GM12878 (cell line): ENCODE results near the gene ASPM. TPM values are rescaled to one million over a fixed set of nuclear protein-coding genes. Genes with fewer than 3 reads are reported as not detected.

ENCODE experiments used
- ATAC-seq: fragments of 200-7000 bp; cut with Tn5 transposase; 3 replicates; pipeline ENCODE4 v1.9.1; 2020; ENCODE audit warnings: mild to moderate bottlenecking, moderate library complexity
- BruUV-seq: library from RNA; stranded (reverse); fragments of 400-500 nt; replicated peaks from 2 replicates; lab custom pipeline; 2021; lab: Mats Ljungman, UMichigan
- CTCF ChIA-PET: fragments of 300-600 bp; sonication (Branson Sonifier 250); formaldehyde crosslinking; extraction: SDS; loops from one replicate; lab custom pipeline; 2021; ENCODE audit warnings: inconsistent platforms; lab: Yijun Ruan, JAX
- POLR2A ChIA-PET: fragments of 350-600 bp; formaldehyde crosslinking; extraction: SDS; loops from one replicate; lab custom pipeline; 2021; ENCODE audit warnings: inconsistent platforms; lab: Charles Lee
- RAD21 ChIA-PET: fragments of 300-600 bp; sonication (Branson Sonifier 250); formaldehyde crosslinking; loops from one replicate; lab custom pipeline; 2023; ENCODE audit warnings: antibody characterized with exemption; ENCODE audit not compliant: unreplicated experiment; lab: Charles Lee
- SMC1A ChIA-PET: fragments of 300-600 bp; sonication (Branson Sonifier 250); formaldehyde crosslinking; loops from one replicate; lab custom pipeline; 2023; ENCODE audit not compliant: unreplicated experiment, uncharacterized antibody; lab: Charles Lee
- DNase-seq: peaks from one replicate; pipeline ENCODE4 v3.0.0-alpha.2; 2011; ENCODE audit warnings: low read depth, low spot score
- FAIRE-seq: peaks from 3 replicates; lab custom pipeline; 2011; peaks lifted over from hg19 to GRCh38; lab: Jason Lieb, UNC
- H2AFZ ChIP-seq: 2 replicates; pipeline ENCODE4 v1.6.0; 2011; ENCODE audit warnings: low read depth, low read length, control low read depth; ENCODE audit not compliant: control insufficient read depth
- H3K27ac ChIP-seq: 2 replicates; pipeline ENCODE4 v1.5.1; 2011; ENCODE audit warnings: control low read depth; ENCODE audit not compliant: control insufficient read depth, insufficient read depth
- H3K27me3 ChIP-seq, 2 experiments: replicated peaks in 1 of 2; 2 replicates each; pipeline versions ENCODE4 v1.6.0 to v1.6.1; 2011; ENCODE audit warnings: low read length in 1 of 2; ENCODE audit not compliant: control insufficient read depth in 2 of 2, insufficient read depth in 2 of 2
- H3K36me3 ChIP-seq, 2 experiments: 2 replicates each; pipeline ENCODE4 v1.5.1; 2011; ENCODE audit warnings: low read length in 1 of 2; ENCODE audit not compliant: control insufficient read depth in 2 of 2, insufficient read depth in 2 of 2
- H3K4me1 ChIP-seq: 2 replicates; pipeline ENCODE4 v1.6.1; 2011; ENCODE audit warnings: mild to moderate bottlenecking, low read length, moderate library complexity, mixed read lengths; ENCODE audit not compliant: control insufficient read depth, insufficient read depth
- H3K4me2 ChIP-seq: 2 replicates; pipeline ENCODE4 v1.6.0; 2011; ENCODE audit warnings: control low read depth; ENCODE audit not compliant: control insufficient read depth, insufficient read depth
- H3K4me3 ChIP-seq: fragments of 200-600 bp; sonication (generic); 2 replicates; pipeline ENCODE4 v1.5.1; 2016
- H3K79me2 ChIP-seq: 2 replicates; pipeline ENCODE4 v1.6.0; 2011; ENCODE audit warnings: low read length; ENCODE audit not compliant: control insufficient read depth, insufficient read depth
- H3K9ac ChIP-seq: 2 replicates; pipeline ENCODE4 v1.8.0; 2011; ENCODE audit warnings: low read length, control low read depth, mixed read lengths; ENCODE audit not compliant: control insufficient read depth, insufficient read depth
- H3K9me3 ChIP-seq: replicated peaks from 3 replicates; pipeline ENCODE4 v1.5.1; 2011; ENCODE audit warnings: mild to moderate bottlenecking, low read length; ENCODE audit not compliant: control insufficient read depth, insufficient read depth
- H4K20me1 ChIP-seq: 2 replicates; pipeline ENCODE4 v1.6.0; 2011; ENCODE audit not compliant: control insufficient read depth, insufficient read depth
- BACH1 ChIP-seq: fragments of 450-650 bp; IDR thresholded peaks from 2 replicates; pipeline ENCODE4 v1.6.1; 2017; ENCODE audit warnings: mild to moderate bottlenecking, borderline replicate concordance
- BCL3 ChIP-seq: IDR thresholded peaks from 2 replicates; pipeline ENCODE4 v1.6.1; 2011; ENCODE audit warnings: borderline replicate concordance, low read depth, mild to moderate bottlenecking, moderate library complexity, low read length; ENCODE audit not compliant: insufficient read depth, poor library complexity, severe bottlenecking
- BHLHE40 ChIP-seq, 2 experiments: fragments of 450-650 bp in 1 of 2; IDR thresholded peaks; 2 replicates each; pipeline ENCODE4 v1.6.1; 2011 to 2017; ENCODE audit warnings: low read depth in 2 of 2, borderline replicate concordance in 1 of 2, improper control_type of control experiment in 1 of 2, low read length in 1 of 2, mild to moderate bottlenecking in 1 of 2
- CREM ChIP-seq: IDR thresholded peaks from 2 replicates; pipeline ENCODE4 v1.6.1; 2014; ENCODE audit warnings: antibody characterized with exemption, low read depth
- GATAD2B ChIP-seq: fragments of 450-650 bp; conservative IDR thresholded peaks from 2 replicates; pipeline ENCODE4 v1.6.1; 2017; ENCODE audit warnings: low read depth, mild to moderate bottlenecking, moderate library complexity
- HCFC1 ChIP-seq: fragments of 150-350 bp; IDR thresholded peaks from 2 replicates; pipeline ENCODE4 v1.6.1; 2014; ENCODE audit warnings: low read length
- KAT2A ChIP-seq: conservative IDR thresholded peaks from 2 replicates; pipeline ENCODE4 v1.6.1; 2011; ENCODE audit warnings: low read depth, low read length; ENCODE audit not compliant: control insufficient read depth
- KLF5 ChIP-seq: fragments of 450-650 bp; IDR thresholded peaks from 2 replicates; pipeline ENCODE4 v1.6.1; 2014; ENCODE audit warnings: mild to moderate bottlenecking; ENCODE audit not compliant: partially characterized antibody
- NFIC ChIP-seq: IDR thresholded peaks from 2 replicates; pipeline ENCODE4 v1.6.1; 2012; ENCODE audit warnings: low read depth, mild to moderate bottlenecking, inconsistent platforms, low read length, moderate library complexity
- NR2F1 ChIP-seq: fragments of 450-650 bp; conservative IDR thresholded peaks from 2 replicates; pipeline ENCODE4 v1.6.1; 2017; ENCODE audit warnings: mild to moderate bottlenecking
- WGBS: methylation state at CpG from one replicate; pipeline ENCODE4 v1.1.6; 2016; ENCODE audit warnings: low lambda C conversion rate; ENCODE audit not compliant: insufficient replicate concordance, insufficient coverage; ENCODE audit errors: missing lambda C conversion rate; 5-methylcytosine and 5-hydroxymethylcytosine counted together
- in situ Hi-C: fragments of 300-500 bp; cut with MboI; formaldehyde crosslinking; loops from 9 replicates; pipeline ENCODE4 v1.14.3; 2018; ENCODE audit warnings: mixed read lengths
- intact Hi-C: fragments of 100-400 bp; cut with micrococcal nuclease; formaldehyde crosslinking; loops from one replicate; pipeline ENCODE4 v1.14.2; 2022; ENCODE audit not compliant: unreplicated experiment
- polyA plus RNA-seq, 11 experiments: library from polyadenylated mRNA; depleted of rRNA in 4 of 11; unstranded in 6 of 11; stranded (reverse) in 5 of 11; fragments of >200 nt; fragmentation: Nextera tagmentation in 4 of 11; fragmentation: Illumina TruSeq in 1 of 11; extraction: Ambion mirVana in 4 of 11; extraction: Trizol in 1 of 11; gene quantifications; 1 replicate in 1 of 11; 2 replicates in 10 of 11; pipeline versions ENCODE4 v1.2.1 to v1.2.3, GENCODE V29; 2011 to 2016; ENCODE audit warnings: inconsistent platforms in 2 of 11, missing spikeins in 2 of 11, low read depth in 1 of 11
- total RNA-seq, 4 experiments: library from RNA; depleted of rRNA in 3 of 4; stranded (reverse); fragments of >200 nt in 3 of 4; fragmentation: Illumina TruSeq in 1 of 4; extraction: Trizol in 1 of 4; gene quantifications; 2 replicates each; pipeline versions ENCODE4 v1.2.1 to v1.2.3, GENCODE V29; 2013 to 2021

The ASPM gene
- total and polyA plus RNA-seq, 10 of the 15 experiments (the other 5 are each of a cell fraction or from before 2014, with no cell fraction given) = 16.2 to 54.9 (median 26.4) TPM

- no peaks in the 10 kb centered on the region for H3K4me1 ChIP-seq
- 80% methylated on average over 2 of the region's 2 CpGs for WGBS
- TF ChIP-seq BCL3 (no peak), BHLHE40 (IDR thresholded peaks at IDR 0.05; ENCODE audit: borderline replicate concordance in 1 of 2, low read depth in 2 of 2, low read length in 1 of 2) (no peak), GATAD2B (no peak), KAT2A (no peak), NR2F1 (no peak), NFIC (no peak), HCFC1 (no peak), BACH1 (no peak), CREM (no peak), KLF5 (no peak)
- H4K20me1 ChIP-seq = no peaks in the 10 kb centered on the region
- peaks cover 6% of the 10 kb centered on the region; the same call in 2 of the 3 replicates for H3K9me3 ChIP-seq
- ChIA-PET CTCF (no interaction called here), POLR2A (no interaction called here), SMC1A (no interaction called here), RAD21 (no interaction called here)
- peaks cover 5 to 10% of the 10 kb centered on the region in 2 experiments for H3K36me3 ChIP-seq
- H3K27me3 ChIP-seq = no peaks in the 10 kb centered on the region
- no peak overlapping the region for H3K27ac ChIP-seq
- H3K9ac ChIP-seq = no peak overlapping the region
- no peak overlapping the region for H3K4me3 ChIP-seq
- DNase-seq (no peak), FAIRE-seq (no peak), ATAC-seq (no peak)
- no peak overlapping the region for H3K4me2 ChIP-seq
- no peaks in the 10 kb centered on the region for H3K79me2 ChIP-seq
- H2AFZ ChIP-seq = no peak overlapping the region
- no TSS peak for BruUV-seq
- in situ Hi-C loops (no loop called here), intact Hi-C loops (no loop called here)
Observed at GRCh38 chr1:197080323-197080722, 66.1 kb downstream of the ASPM start.
